GM18858 (cell line): ENCODE measurements around the gene SORCS3.

Source experiments
- ATAC-seq: cut with Tn5 transposase; IDR thresholded peaks from one replicate; pipeline ENCODE4 v1.9.1; 2021; ENCODE audit not compliant: unreplicated experiment

Gene SORCS3

GRCh38 chr10:104641187-104641936 lies at the start of gene SORCS3:
SORCS3 (plus strand) TSS chr10:104641290.
- no peak for ATAC-seq

DNA sequence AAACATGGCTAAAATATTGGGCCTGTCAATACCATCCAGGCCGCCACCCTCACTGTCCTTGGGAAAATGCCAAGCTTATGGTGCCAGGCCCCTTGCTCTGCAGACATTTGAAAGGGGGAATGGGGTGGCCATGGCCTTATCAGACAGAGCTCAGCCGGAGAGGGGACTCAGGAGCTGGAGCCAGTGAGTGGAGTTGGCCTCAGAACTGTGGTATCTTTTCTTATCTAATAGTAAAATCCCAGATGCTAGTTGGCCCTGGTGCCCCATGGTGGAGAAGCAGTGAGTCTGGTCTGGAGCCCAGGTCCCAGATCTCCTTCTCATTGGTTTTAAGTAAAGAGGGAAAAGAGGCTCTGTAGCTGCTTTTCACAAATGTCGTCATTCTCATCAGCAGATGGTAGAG lies 49.6 kb upstream of the SORCS3 start:
- no peak for ATAC-seq

DNA sequence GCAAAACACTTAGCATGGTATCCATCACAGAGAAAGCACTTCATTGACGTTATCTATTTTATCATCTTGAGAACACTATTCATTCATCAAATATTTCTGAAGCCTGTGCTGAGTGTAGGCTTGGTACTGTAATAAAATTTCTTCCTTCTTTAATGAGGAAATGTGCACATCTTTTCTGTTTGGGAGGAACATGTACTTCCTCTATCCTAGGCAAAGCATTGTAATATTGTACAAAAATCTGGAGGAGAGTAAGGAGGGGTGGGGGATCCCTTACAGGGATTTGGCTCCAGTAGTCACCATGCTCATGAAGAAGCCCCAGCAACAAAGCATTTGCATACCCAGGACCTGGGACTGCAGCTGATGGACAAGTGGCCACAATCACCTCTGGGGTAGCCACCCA lies 39.9 kb upstream of the SORCS3 start:
- ATAC-seq, result no peak

GRCh38 chr10:104608091-104608828 lies 32.8 kb upstream of the SORCS3 start:
- no peak for ATAC-seq

GRCh38 chr10:104612571-104613205 lies 28.4 kb upstream of the SORCS3 start:
- no peak for ATAC-seq

GRCh38 chr10:104613406-104613805 lies 27.7 kb upstream of the SORCS3 start:
- ATAC-seq, result no peak

- peak; percentile 62 for ATAC-seq
Observed at GRCh38 chr10:104614245-104614831, 26.8 kb upstream of the SORCS3 start.

GRCh38 chr10:104615136-104615535 lies 26.0 kb upstream of the SORCS3 start:
- ATAC-seq, result no peak

DNA sequence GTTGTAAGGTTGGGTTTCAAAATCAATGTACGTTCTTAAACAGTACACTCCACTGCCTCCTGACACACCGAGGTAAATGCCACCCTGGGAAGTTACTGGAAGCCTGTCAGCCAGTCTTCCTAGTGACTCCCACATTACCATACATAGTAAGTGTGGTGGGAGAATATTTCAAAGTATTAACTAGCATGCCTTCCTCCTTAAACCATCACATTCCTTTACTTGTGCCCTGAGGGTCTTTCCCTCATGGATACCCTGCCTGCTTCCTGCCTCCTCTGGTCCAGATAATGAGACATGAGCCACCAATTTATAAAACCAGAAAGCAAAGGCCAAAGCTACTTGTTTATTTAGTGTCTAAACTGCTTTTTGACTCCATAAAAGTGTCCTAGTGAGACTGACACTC lies 23.3 kb upstream of the SORCS3 start:
- ATAC-seq, result no peak

GRCh38 chr10:104622175-104622574 lies 18.9 kb upstream of the SORCS3 start:
- ATAC-seq, result no peak

- ATAC-seq, result no peak
Observed at GRCh38 chr10:104622598-104623209, 18.4 kb upstream of the SORCS3 start.

DNA sequence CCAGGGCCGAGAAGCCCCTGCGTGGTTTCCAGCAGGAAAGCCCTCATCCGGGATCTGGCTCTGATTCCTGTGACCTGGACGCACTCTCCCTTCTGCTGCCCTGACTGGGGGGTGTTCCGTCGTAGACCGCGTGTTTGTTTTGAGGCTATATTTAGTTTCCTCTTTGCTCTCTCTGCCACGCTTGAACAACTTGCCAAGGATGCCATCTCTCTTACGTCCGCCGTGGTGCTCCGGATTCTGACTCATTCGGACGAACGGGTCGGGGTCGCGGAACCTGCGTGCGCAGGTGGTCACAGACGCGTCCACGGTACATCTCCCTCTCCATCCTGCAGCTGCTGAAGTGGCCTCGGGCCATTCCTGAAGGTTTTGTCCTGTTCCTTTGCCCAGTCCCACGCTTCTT lies 10.4 kb upstream of the SORCS3 start:
- ATAC-seq, result no peak

DNA sequence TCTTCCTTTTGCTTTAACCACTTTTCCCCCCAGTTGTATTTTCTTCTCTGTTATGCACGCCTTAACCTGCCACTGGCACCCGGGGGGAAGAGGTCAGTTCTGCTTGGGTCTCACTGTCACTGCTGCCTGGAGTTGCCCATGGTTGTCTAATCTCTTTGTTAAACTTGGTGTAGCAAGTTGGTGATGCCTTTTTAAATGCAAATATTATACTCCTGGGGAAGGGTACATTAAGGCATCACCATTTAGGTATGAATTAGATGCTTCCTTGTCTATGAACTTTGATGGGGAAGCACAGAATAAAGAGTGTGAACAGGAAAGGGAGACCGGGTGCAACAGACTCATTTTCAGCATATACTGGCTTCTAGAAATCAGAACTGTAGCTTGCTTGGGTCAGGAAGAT lies 9.1 kb upstream of the SORCS3 start:
- no peak for ATAC-seq

DNA sequence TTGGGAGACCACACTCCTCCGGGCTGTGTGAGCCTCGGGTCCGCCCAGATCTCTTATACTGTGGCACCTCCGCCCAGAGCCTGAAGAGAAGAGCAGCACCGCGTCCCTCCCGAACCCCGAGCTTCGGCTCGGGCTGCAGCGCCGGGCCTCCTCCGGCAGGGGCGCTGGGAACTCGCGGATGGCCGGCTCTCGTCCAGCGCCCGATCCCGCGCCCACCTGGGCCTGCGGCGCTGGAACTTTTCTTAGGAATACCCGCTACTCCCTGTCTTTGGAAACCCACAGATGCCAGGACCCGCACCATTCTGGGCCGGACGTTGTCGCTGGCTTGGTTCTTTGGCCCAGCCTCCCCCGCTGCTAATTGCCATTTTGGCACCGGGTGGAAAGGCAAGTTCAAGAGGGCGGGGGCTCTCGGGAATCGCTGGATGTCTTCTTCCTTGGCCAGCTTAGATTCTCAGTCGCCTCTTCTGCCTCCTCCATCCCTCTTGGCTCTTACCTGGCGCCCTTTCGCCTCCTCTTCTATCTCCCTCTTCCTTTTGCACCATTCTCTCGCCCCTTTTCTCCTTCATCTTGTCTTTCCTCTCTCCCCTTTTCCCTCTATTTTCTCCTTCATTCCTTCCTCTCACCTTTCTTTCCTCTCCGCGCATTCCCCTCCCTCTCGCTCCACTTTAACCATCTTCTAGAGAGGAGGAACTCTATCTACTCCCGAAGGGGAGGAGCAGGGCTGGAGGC lies 2.1 kb upstream of the SORCS3 start:
- ATAC-seq, result no peak

DNA sequence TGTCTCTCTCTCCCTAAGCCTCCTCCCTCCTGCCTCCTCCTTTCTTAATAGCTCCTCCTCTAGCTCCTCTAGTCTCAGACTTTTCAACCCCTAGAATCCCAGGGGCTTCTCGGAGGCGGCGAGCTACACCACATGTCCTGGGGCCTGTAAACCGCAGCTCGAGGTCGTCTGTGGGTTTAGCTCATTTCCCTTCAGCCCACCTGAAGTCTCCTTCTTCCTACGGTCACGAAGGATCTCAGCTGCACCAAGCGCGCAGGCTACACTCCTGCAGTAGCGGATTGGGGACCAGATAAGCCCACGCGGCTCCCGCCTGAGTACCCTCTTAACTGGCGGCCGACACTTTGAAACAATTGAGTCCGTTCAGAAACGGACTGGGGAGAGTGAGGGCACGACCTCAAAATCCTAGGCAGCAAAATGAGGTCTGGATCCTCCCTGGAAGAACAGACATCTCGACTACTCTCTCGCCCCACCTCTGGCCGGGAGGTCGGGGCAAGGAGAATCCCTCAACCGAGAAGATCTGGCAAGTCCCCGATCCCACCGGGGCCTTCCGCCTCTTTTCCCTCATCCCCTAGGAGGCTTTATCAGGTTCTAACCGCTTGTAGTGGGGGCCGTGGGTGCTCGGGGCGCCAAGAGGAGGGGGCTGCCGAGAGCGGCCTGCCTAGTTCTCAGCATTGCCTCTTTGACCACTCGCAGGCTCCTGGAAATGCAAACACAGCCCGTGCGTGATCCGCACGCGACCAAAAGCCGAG lies 1.3 kb upstream of the SORCS3 start:
- no peak for ATAC-seq

DNA sequence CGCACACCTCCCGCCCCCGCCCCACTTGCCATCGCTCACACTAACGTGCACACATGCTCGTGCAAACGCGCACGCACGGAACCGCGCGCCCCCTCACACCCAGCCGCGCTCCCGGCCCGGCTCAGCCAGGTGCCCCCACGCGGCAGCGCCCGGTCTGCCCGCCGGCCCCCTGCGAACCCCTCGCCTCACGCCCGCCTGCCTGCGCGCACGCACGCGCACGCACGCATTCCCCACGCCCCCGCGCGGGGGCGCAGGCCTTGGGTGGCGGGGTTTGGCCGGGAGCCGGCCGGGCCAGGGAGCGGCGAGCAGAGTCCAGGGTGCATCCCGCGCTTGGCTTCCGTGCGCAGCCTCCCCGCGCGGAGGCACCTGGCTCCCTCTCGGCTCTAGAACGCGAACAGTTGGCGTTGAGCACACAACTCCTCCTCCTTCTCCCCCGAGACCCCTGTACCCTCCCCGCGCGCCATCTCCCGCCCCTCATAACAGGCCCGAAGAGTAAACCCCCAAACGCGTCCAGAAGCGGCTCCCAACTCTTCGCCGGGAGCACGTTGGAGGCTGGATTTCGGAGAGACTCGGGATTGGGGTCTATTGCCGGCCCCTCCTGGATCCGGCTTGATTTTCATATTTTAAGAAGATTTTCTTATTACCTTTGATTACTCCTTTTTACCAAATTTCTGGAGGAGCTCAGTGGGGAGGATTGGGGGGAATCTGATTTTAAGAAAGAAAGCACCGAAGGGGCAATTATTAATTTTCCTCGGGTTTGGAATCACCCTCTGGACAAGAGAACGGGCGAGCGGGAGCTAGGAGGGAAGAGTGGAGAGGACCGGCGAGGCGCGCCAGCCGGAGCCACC lies 527 bp upstream of the SORCS3 start:
- no peak for ATAC-seq

GRCh38 chr10:104641937-104642657 lies 1.0 kb downstream of the SORCS3 start:
- ATAC-seq, result no peak

- no peak for ATAC-seq
Observed at GRCh38 chr10:104642658-104643302, 1.7 kb downstream of the SORCS3 start.
